GM23338 (cell line): Measurements from ENCODE around the gene AARS2. TPM values are rescaled to one million over a fixed set of nuclear protein-coding genes. Genes with fewer than 3 reads are reported as not detected.

Experiments
- ATAC-seq: fragments of 200-7000 bp; cut with Tn5 transposase; 3 replicates; pipeline ENCODE4 v1.9.1; 2020
- DNase-seq: peaks from one replicate; pipeline ENCODE4 v3.0.0-alpha.2; 2015; ENCODE audit warnings: low spot score
- H2AFZ ChIP-seq: fragments of 200-600 bp; sonication (generic); 2 replicates; pipeline ENCODE4 v1.8.0; 2016; ENCODE audit warnings: antibody characterized with exemption, mild to moderate bottlenecking, moderate library complexity
- H3F3A ChIP-seq: fragments of 200-600 bp; sonication (generic); replicated peaks from 2 replicates; pipeline ENCODE4 v1.8.0; 2017; ENCODE audit warnings: antibody characterized with exemption, mixed run types, low read depth
- H3K27ac ChIP-seq: fragments of 200-600 bp; sonication (generic); 2 replicates; pipeline ENCODE4 v1.6.1; 2016; ENCODE audit warnings: low read depth
- H3K27me3 ChIP-seq: fragments of 200-600 bp; sonication (generic); 2 replicates; pipeline ENCODE4 v1.8.0; 2016; ENCODE audit warnings: mild to moderate bottlenecking, mixed run types, moderate library complexity; ENCODE audit not compliant: insufficient read depth
- H3K36me3 ChIP-seq: fragments of 200-600 bp; sonication (generic); 2 replicates; pipeline ENCODE4 v1.8.0; 2016; ENCODE audit warnings: mild to moderate bottlenecking; ENCODE audit not compliant: insufficient read depth
- H3K4me1 ChIP-seq: fragments of 200-600 bp; sonication (generic); 2 replicates; pipeline ENCODE4 v1.8.0; 2016; ENCODE audit warnings: mild to moderate bottlenecking, moderate library complexity; ENCODE audit not compliant: insufficient read depth
- H3K4me2 ChIP-seq: fragments of 200-600 bp; sonication (generic); 2 replicates; pipeline ENCODE4 v1.7.1; 2017; ENCODE audit warnings: mixed run types
- H3K4me3 ChIP-seq: fragments of 200-600 bp; sonication (generic); 2 replicates; pipeline ENCODE4 v1.6.1; 2016; ENCODE audit warnings: mixed run types
- H3K79me2 ChIP-seq: fragments of 200-600 bp; sonication (generic); replicated peaks from 2 replicates; pipeline ENCODE4 v1.8.0; 2017; ENCODE audit warnings: mild to moderate bottlenecking; ENCODE audit not compliant: insufficient read depth
- H3K9me2 ChIP-seq: fragments of 200-600 bp; sonication (generic); 2 replicates; pipeline ENCODE4 v1.8.0; 2017; ENCODE audit not compliant: insufficient read depth
- H4K20me1 ChIP-seq: fragments of 200-600 bp; sonication (generic); replicated peaks from 2 replicates; pipeline ENCODE4 v1.8.0; 2017; ENCODE audit warnings: mild to moderate bottlenecking; ENCODE audit not compliant: insufficient read depth
- H3K27ac Mint-ChIP-seq: 2 replicates; pipeline ENCODE4 v1.8.0; 2020; ENCODE audit warnings: inconsistent platforms, mild to moderate bottlenecking, moderate library complexity, mixed read lengths
- H3K27me3 Mint-ChIP-seq: 3 replicates; pipeline ENCODE4 v1.8.0; 2022; ENCODE audit warnings: low read depth, mild to moderate bottlenecking, moderate library complexity, mixed read lengths, inconsistent platforms; ENCODE audit not compliant: insufficient read depth, poor library complexity
- H3K36me3 Mint-ChIP-seq: 3 replicates; pipeline ENCODE4 v1.8.0; 2021; ENCODE audit warnings: low read depth, mild to moderate bottlenecking, inconsistent platforms, moderate library complexity, mixed read lengths
- H3K4me1 Mint-ChIP-seq: 3 replicates; pipeline ENCODE4 v1.8.0; 2020; ENCODE audit warnings: mild to moderate bottlenecking, inconsistent platforms, mixed read lengths
- H3K4me3 Mint-ChIP-seq: 3 replicates; pipeline ENCODE4 v1.8.0; 2021; ENCODE audit warnings: moderate library complexity, mild to moderate bottlenecking, inconsistent platforms, mixed read lengths
- H3K9me3 Mint-ChIP-seq: 3 replicates; pipeline ENCODE4 v1.8.0; 2020; ENCODE audit warnings: moderate library complexity, mild to moderate bottlenecking, inconsistent platforms, mixed read lengths
- CREB1 ChIP-seq: fragments of 250-450 bp; sonication (Bioruptor Pico); IDR thresholded peaks from 2 replicates; pipeline ENCODE4 v1.5.0; 2020; ENCODE audit warnings: low read depth, mild to moderate bottlenecking, moderate library complexity
- CTCF ChIP-seq, 2 experiments: fragments of 200-600 bp in 1 of 2; sonication (generic) in 1 of 2; conservative IDR thresholded peaks; 2 replicates each; pipeline versions ENCODE4 v1.5.1 to v1.6.1; 2016 to 2017; ENCODE audit warnings: antibody characterized with exemption in 2 of 2, low read depth in 2 of 2, mild to moderate bottlenecking in 2 of 2, moderate library complexity in 1 of 2
- ETS1 ChIP-seq: IDR thresholded peaks from 2 replicates; pipeline ENCODE4 v1.6.1; 2016; ENCODE audit warnings: antibody characterized with exemption
- EZH2phosphoT487 ChIP-seq: fragments of 200-600 bp; sonication (generic); IDR thresholded peaks from one replicate; pipeline ENCODE4 v1.8.1; 2018; ENCODE audit warnings: antibody characterized with exemption; ENCODE audit not compliant: unreplicated experiment
- JUNB ChIP-seq: IDR thresholded peaks from one replicate; pipeline ENCODE4 v1.6.1; 2016; ENCODE audit warnings: antibody characterized with exemption; ENCODE audit not compliant: unreplicated experiment
- NANOG ChIP-seq: IDR thresholded peaks from 2 replicates; pipeline ENCODE4 v1.6.1; 2016; ENCODE audit warnings: antibody characterized with exemption, borderline replicate concordance
- POLR2AphosphoS5 ChIP-seq: IDR thresholded peaks from 2 replicates; pipeline ENCODE4 v1.6.1; 2016; ENCODE audit warnings: antibody characterized with exemption, low read depth
- STAT1 ChIP-seq: IDR thresholded peaks from one replicate; pipeline ENCODE4 v1.6.1; 2016; ENCODE audit warnings: antibody characterized with exemption; ENCODE audit not compliant: unreplicated experiment
- ZNF114 ChIP-seq: fragments of 250-450 bp; sonication (Bioruptor Pico); IDR thresholded peaks from 2 replicates; pipeline ENCODE4 v1.5.0; 2020; ENCODE audit warnings: mild to moderate bottlenecking, moderate library complexity
- ZNF331 ChIP-seq: fragments of 250-450 bp; sonication (Bioruptor Pico); IDR thresholded peaks from 2 replicates; pipeline ENCODE4 v1.5.0; 2020; ENCODE audit warnings: low read depth, mild to moderate bottlenecking, moderate library complexity
- polyA plus RNA-seq: library from polyadenylated mRNA; unstranded; fragments of >200 nt; fragmentation: Nextera tagmentation; extraction: Ambion mirVana; gene quantifications from 2 replicates; pipeline ENCODE4 v1.2.1, GENCODE V29; 2016
- total RNA-seq: library from RNA; depleted of rRNA; stranded (reverse); fragments of >200 nt; shearing (Covaris generic); gene quantifications from 2 replicates; pipeline ENCODE4 v1.2.3, GENCODE V29; 2014
- TF ChIP-seq, protein P1 (sequence below): IDR thresholded peaks from one replicate; pipeline ENCODE4 v1.6.1; 2018; ENCODE audit warnings: antibody characterized with exemption; ENCODE audit not compliant: unreplicated experiment

AARS2 gene
- total and polyA plus RNA-seq, 2 experiments from 2014 or later = 6.5 to 23.2 TPM

DNA sequence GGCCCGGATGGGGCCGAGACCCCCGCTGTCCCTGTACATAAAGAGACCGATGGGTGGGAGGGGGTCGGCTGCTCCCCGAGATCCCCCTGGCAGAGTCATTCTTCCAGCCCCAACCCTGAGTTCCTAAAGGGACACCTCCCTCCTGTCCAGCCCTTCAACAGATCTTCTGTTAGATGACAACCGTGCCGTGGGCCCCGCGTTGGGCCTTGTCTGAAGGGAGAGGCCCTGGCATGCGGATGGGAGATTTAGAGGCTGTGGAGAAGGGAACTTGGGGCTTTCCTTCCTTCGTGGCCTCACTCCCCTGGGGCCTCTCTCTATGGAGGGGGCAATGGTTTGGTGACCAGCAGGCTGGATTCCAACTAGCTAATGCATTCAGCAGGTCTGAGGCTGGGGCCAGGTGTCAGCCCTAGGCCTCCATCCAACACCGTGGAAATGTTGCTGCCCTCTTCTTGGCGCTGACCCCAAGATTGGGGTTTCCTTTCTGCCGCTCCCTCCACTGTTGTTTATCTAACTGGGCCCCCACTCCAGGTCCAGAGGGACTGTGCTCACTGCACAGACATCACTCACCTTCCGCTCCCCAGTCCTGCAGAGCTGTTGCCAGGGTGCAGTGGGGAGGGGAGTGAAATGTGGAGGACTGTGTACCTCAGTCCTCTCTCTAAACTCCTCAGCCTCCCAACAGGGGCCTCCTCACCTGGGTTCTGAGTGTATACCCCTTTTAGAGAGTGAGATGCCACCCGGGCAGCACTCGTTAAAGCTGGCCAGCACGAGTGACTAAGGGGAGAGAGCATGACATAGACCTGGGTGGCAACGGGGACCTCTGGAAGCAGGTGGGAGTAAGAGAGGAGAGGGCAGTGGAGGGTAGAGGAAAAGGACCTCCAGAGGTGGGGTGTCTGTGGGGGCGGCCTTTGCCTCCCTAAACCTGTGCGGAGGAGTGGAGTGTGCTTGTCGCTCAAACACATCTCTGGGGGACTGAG lies 36.2 kb downstream of the AARS2 start (continued):
- TF ChIP-seq POLR2AphosphoS5 (no peak), CREB1 (CRISPR knock-in tag) (no peak), EZH2phosphoT487 (no peak), CTCF (conservative IDR thresholded peaks at IDR 0.05; ENCODE audit: low read depth in 2 of 2) (no peak), ZNF331 (CRISPR knock-in tag) (no peak), NANOG (no peak)
- TF ChIP-seq, protein P1, sequence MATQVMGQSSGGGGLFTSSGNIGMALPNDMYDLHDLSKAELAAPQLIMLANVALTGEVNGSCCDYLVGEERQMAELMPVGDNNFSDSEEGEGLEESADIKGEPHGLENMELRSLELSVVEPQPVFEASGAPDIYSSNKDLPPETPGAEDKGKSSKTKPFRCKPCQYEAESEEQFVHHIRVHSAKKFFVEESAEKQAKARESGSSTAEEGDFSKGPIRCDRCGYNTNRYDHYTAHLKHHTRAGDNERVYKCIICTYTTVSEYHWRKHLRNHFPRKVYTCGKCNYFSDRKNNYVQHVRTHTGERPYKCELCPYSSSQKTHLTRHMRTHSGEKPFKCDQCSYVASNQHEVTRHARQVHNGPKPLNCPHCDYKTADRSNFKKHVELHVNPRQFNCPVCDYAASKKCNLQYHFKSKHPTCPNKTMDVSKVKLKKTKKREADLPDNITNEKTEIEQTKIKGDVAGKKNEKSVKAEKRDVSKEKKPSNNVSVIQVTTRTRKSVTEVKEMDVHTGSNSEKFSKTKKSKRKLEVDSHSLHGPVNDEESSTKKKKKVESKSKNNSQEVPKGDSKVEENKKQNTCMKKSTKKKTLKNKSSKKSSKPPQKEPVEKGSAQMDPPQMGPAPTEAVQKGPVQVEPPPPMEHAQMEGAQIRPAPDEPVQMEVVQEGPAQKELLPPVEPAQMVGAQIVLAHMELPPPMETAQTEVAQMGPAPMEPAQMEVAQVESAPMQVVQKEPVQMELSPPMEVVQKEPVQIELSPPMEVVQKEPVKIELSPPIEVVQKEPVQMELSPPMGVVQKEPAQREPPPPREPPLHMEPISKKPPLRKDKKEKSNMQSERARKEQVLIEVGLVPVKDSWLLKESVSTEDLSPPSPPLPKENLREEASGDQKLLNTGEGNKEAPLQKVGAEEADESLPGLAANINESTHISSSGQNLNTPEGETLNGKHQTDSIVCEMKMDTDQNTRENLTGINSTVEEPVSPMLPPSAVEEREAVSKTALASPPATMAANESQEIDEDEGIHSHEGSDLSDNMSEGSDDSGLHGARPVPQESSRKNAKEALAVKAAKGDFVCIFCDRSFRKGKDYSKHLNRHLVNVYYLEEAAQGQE = no peak

DNA sequence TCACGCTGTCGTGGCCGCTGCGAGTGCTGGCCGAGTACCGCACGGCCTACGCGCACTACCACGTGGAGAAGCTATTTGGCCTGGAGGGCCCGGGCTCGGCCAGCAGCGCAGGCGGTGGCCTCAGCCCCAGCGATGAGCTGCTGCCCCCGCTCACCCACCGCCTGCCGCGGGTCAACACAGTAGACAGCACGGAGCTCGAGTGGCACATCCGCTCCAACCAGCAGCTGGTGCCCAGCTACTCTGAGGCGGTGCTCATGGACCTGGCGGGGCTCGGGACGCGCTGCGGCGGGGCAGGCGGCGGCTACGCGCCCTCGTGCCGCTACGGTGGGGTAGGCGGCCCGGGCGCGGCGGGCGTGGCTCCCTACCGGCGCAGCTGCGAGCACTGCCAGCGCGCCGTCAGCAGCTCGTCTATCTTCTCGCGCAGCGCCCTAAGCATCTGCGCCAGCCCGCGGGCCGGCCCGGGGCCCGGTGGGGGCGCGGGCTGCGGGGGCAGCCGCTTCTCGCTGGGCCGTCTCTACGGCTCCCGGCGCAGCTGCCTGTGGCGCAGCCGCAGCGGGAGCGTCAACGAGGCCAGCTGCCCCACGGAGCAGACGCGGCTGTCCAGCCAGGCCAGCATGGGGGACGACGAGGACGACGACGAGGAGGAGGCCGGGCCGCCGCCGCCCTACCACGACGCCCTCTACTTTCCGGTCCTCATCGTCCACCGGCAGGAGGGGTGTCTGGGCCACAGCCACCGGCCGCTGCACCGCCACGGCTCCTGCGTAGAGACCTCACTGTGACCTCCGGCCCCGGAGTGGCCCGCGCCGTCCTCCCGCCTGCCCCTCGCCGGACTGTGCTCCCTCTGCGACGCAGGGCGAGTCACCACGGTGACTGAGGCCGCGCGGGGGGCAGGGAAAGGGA lies 37.1 kb downstream of the AARS2 start:
- Histone ChIP-seq H2AFZ (peak overlapping the region; percentile 56; the same call in 1 of the 2 replicates), H3K27me3 (peaks cover 35% of the 10 kb centered on the region), H3K79me2 (no peaks in the 10 kb centered on the region), H3K4me2 (peak overlapping the region; percentile 71), H3K9me2 (no peaks in the 10 kb centered on the region), H3K36me3 (no peaks in the 10 kb centered on the region), H3K27ac (no peak overlapping the region), H3K4me3 (peak overlapping the region; percentile 42; the same call in 1 of the 2 replicates), H4K20me1 (no peaks in the 10 kb centered on the region), H3F3A (0 out of 2 replicates have a peak, but pooled peaks cover 13% of the 10 kb centered on the region), H3K4me1 (no peaks in the 10 kb centered on the region; the same call in 1 of the 2 replicates)
- H3K9me3 Mint-ChIP-seq = no peaks in the 10 kb centered on the region
- no peak overlapping the region for H3K4me3 Mint-ChIP-seq
- H3K27me3 Mint-ChIP-seq = peaks cover 31% of the 10 kb centered on the region
- DNase-seq (peak; percentile 72), ATAC-seq (peak; percentile 67)
- no peak overlapping the region for H3K27ac Mint-ChIP-seq
- H3K36me3 Mint-ChIP-seq = peaks cover 6% of the 10 kb centered on the region; the same call in 2 of the 3 replicates
- peaks cover 17% of the 10 kb centered on the region for H3K4me1 Mint-ChIP-seq
- no peak for TF ChIP-seq ETS1
- no peak for TF ChIP-seq STAT1
- TF ChIP-seq ZNF114 (CRISPR knock-in tag) = no peak
- no peak; a peak in 1 of 4 replicates for TF ChIP-seq CTCF (conservative IDR thresholded peaks at IDR 0.05; ENCODE audit: low read depth in 2 of 2)
- TF ChIP-seq NANOG = no peak
- TF ChIP-seq CREB1 (CRISPR knock-in tag) = no peak
- TF ChIP-seq JUNB = no peak
- TF ChIP-seq ZNF331 (CRISPR knock-in tag) = no peak
